Hepatocyte (in vitro differentiated cells): ENCODE results near the gene SIK3. TPM values are rescaled to one million over a fixed set of nuclear protein-coding genes. Genes with fewer than 3 reads are reported as not detected.

Source experiments
- DNase-seq: peaks from one replicate; pipeline ENCODE4 v3.0.0-alpha.2; 2016; ENCODE audit warnings: low spot score
- H2AFZ ChIP-seq: fragments of 200-600 bp; sonication (generic); 2 replicates; pipeline ENCODE4 v1.6.0; 2016; ENCODE audit warnings: antibody characterized with exemption, mild to moderate bottlenecking
- H3K27ac ChIP-seq: fragments of 200-600 bp; sonication (generic); 2 replicates; pipeline ENCODE4 v1.5.1; 2016; ENCODE audit warnings: mild to moderate bottlenecking
- H3K27me3 ChIP-seq: fragments of 200-600 bp; sonication (generic); 2 replicates; pipeline ENCODE4 v1.6.1; 2016
- H3K36me3 ChIP-seq: fragments of 200-600 bp; sonication (generic); replicated peaks from 2 replicates; pipeline ENCODE4 v1.5.1; 2016; ENCODE audit warnings: low read depth; ENCODE audit not compliant: insufficient read depth
- H3K4me1 ChIP-seq: fragments of 200-600 bp; sonication (generic); 2 replicates; pipeline ENCODE4 v1.5.1; 2016; ENCODE audit warnings: mild to moderate bottlenecking, moderate library complexity; ENCODE audit not compliant: insufficient read depth
- H3K4me2 ChIP-seq: fragments of 200-600 bp; sonication (generic); 2 replicates; pipeline ENCODE4 v1.6.0; 2016
- H3K4me3 ChIP-seq: fragments of 200-600 bp; sonication (generic); 2 replicates; pipeline ENCODE4 v1.5.1; 2016; ENCODE audit warnings: mild to moderate bottlenecking
- H3K79me2 ChIP-seq: fragments of 200-600 bp; sonication (generic); 2 replicates; pipeline ENCODE4 v1.6.0; 2017; ENCODE audit warnings: mild to moderate bottlenecking
- H3K9me2 ChIP-seq: fragments of 200-600 bp; sonication (generic); replicated peaks from 2 replicates; pipeline ENCODE4 v1.6.0; 2017; ENCODE audit warnings: mild to moderate bottlenecking; ENCODE audit not compliant: insufficient read depth
- H3K9me3 ChIP-seq: fragments of 200-600 bp; sonication (generic); 2 replicates; pipeline ENCODE4 v1.5.1; 2016; ENCODE audit warnings: low read depth, mild to moderate bottlenecking
- H4K20me1 ChIP-seq: fragments of 200-600 bp; sonication (generic); 2 replicates; pipeline ENCODE4 v1.6.0; 2016; ENCODE audit warnings: mild to moderate bottlenecking; ENCODE audit not compliant: insufficient read depth, poor library complexity, severe bottlenecking
- EZH2 ChIP-seq: fragments of 200-600 bp; sonication (generic); IDR thresholded peaks from 2 replicates; pipeline ENCODE4 v1.6.1; 2016; ENCODE audit warnings: antibody characterized with exemption, mild to moderate bottlenecking, borderline replicate concordance
- EZH2phosphoT487 ChIP-seq: fragments of 200-600 bp; sonication (generic); IDR thresholded peaks from one replicate; pipeline ENCODE4 v1.6.1; 2018; ENCODE audit warnings: antibody characterized with exemption, mild to moderate bottlenecking, low read depth, moderate library complexity; ENCODE audit not compliant: unreplicated experiment, severe bottlenecking
- WGBS: methylation state at CpG from one replicate; pipeline ENCODE4 v1.1.6; 2016; ENCODE audit warnings: low lambda C conversion rate; ENCODE audit errors: missing lambda C conversion rate; 5-methylcytosine and 5-hydroxymethylcytosine counted together
- polyA plus RNA-seq: library from polyadenylated mRNA; unstranded; fragments of >200 nt; fragmentation: Nextera tagmentation; extraction: Ambion mirVana; gene quantifications from 2 replicates; pipeline ENCODE4 v1.2.1, GENCODE V29; 2016
- total RNA-seq: library from RNA; depleted of rRNA; stranded (reverse); fragments of >200 nt; gene quantifications from 2 replicates; pipeline ENCODE4 v1.2.3, GENCODE V29; 2014
- TF ChIP-seq, protein P1 (sequence below): fragments of 200-600 bp; sonication (generic); IDR thresholded peaks from 2 replicates; pipeline ENCODE4 v1.5.1; 2016; ENCODE audit warnings: antibody characterized with exemption, mild to moderate bottlenecking; ENCODE audit not compliant: poor library complexity

The SIK3 gene
- total and polyA plus RNA-seq, 2 experiments from 2014 or later = 15.8 to 17.7 TPM

DNA sequence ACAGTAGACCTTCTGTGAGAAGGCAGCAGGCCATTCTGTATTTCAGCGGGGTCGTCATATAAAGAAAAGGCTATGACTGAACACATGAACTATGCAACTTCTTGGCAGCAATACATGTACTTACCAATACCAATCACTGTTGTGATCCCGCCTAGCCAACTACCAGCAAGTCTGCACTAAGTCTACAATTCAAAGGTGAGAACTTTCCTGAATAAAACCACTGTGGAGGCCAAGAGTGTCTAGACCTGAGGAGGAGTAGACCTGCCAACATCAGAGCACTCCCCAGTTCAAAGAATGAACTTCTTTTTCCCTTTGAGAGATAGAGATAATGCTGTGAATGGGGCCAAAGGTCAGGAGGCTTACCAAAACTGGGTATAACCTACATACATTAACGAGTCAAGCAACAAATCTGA, 108.2 kb downstream of the SIK3 start:
- Histone ChIP-seq H3K4me1 (peaks cover 42% of the 10 kb centered on the region), H4K20me1 (peaks cover 31% of the 10 kb centered on the region), H3K27ac (peak overlapping the region; percentile 1), H3K79me2 (peaks cover 92% of the 10 kb centered on the region), H3K9me2 (no peaks in the 10 kb centered on the region), H3K9me3 (no peaks in the 10 kb centered on the region), H3K27me3 (no peaks in the 10 kb centered on the region), H3K36me3 (no peaks in the 10 kb centered on the region), H3K4me2 (no peak overlapping the region), H3K4me3 (no peak overlapping the region), H2AFZ (no peak overlapping the region)
- DNase-seq = peak; percentile 16
- TF ChIP-seq EZH2phosphoT487 (no peak), EZH2 (no peak)
- TF ChIP-seq, protein P1, sequence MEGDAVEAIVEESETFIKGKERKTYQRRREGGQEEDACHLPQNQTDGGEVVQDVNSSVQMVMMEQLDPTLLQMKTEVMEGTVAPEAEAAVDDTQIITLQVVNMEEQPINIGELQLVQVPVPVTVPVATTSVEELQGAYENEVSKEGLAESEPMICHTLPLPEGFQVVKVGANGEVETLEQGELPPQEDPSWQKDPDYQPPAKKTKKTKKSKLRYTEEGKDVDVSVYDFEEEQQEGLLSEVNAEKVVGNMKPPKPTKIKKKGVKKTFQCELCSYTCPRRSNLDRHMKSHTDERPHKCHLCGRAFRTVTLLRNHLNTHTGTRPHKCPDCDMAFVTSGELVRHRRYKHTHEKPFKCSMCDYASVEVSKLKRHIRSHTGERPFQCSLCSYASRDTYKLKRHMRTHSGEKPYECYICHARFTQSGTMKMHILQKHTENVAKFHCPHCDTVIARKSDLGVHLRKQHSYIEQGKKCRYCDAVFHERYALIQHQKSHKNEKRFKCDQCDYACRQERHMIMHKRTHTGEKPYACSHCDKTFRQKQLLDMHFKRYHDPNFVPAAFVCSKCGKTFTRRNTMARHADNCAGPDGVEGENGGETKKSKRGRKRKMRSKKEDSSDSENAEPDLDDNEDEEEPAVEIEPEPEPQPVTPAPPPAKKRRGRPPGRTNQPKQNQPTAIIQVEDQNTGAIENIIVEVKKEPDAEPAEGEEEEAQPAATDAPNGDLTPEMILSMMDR = no peak
- 72% methylated on average over 4 of the region's 4 CpGs for WGBS

DNA sequence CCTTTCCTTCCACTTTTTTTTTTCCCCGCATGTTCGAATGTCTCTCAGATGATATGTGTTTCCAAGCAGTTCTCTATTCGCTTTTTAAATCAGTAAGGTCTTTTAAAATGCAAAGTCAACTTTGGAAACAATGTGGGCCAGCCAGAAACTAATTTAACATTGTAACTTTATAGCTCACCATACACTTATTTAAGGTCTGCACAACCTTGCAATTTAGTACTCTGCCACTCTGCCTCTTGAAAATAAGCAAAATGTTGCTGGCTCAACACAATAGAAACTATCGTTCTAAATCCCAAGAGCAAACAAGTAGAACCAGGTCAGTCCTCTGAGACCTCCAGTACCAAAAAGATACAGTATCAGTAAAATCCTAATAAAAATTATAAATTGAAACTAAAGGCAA, 109.0 kb downstream of the SIK3 start:
- Histone ChIP-seq H3K27ac (no peak overlapping the region), H3K9me2 (no peaks in the 10 kb centered on the region), H3K4me2 (no peak overlapping the region), H3K79me2 (peaks cover 91% of the 10 kb centered on the region), H2AFZ (no peak overlapping the region), H3K27me3 (no peaks in the 10 kb centered on the region), H3K4me3 (no peak overlapping the region), H3K4me1 (peaks cover 42% of the 10 kb centered on the region), H3K9me3 (no peaks in the 10 kb centered on the region), H3K36me3 (no peaks in the 10 kb centered on the region), H4K20me1 (peaks cover 31% of the 10 kb centered on the region)
- 70% methylated on average over 4 of the region's 4 CpGs for WGBS
- DNase-seq = no peak
- TF ChIP-seq EZH2phosphoT487 = no peak
- TF ChIP-seq EZH2 = no peak
- TF ChIP-seq, protein P1 = no peak

DNA sequence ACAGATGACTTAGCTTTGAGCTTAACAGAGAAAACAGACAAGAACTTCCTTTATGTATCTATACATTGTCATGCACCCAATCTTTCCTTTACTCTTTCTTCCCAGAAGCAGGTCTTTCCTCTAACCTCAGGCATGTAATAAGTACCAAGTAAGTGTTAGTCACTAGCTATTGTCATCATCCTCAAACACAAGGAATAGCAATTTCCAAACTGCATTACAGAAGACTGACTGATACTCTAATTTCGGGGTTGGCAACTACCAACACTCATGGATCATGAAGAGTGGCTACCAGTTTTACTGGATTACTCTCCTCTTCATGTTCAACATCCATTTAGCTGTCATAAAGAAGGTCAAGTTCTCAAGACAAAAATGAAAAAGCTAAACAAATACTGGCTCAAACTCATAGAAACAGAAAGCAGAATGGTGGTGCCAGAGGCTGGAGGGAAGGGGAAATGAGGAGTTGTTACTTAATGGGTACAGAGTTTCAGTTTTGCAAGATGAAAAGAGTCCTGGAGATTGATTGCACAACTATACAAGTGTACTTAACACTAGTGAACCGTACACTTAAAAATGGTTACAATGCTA, 111.6 kb downstream of the SIK3 start:
- H3K9me2 ChIP-seq = no peaks in the 10 kb centered on the region
- TF ChIP-seq EZH2 (no peak), EZH2phosphoT487 (no peak)
- TF ChIP-seq, protein P1 = no peak
- peaks cover 42% of the 10 kb centered on the region for H3K4me1 ChIP-seq
- H3K4me2 ChIP-seq = peak overlapping the region; percentile 27
- peak overlapping the region; percentile 15 for H3K27ac ChIP-seq
- no peaks in the 10 kb centered on the region for H3K9me3 ChIP-seq
- no peak overlapping the region for H2AFZ ChIP-seq
- H3K79me2 ChIP-seq = peaks cover 80% of the 10 kb centered on the region
- peaks cover 23% of the 10 kb centered on the region for H4K20me1 ChIP-seq
- H3K27me3 ChIP-seq = no peaks in the 10 kb centered on the region
- DNase-seq = no peak
- H3K36me3 ChIP-seq = no peaks in the 10 kb centered on the region
- 71% methylated on average over 2 of the region's 2 CpGs for WGBS
- no peak overlapping the region for H3K4me3 ChIP-seq
